Measurements from ENCODE around the gene ALKBH4.

DNA sequence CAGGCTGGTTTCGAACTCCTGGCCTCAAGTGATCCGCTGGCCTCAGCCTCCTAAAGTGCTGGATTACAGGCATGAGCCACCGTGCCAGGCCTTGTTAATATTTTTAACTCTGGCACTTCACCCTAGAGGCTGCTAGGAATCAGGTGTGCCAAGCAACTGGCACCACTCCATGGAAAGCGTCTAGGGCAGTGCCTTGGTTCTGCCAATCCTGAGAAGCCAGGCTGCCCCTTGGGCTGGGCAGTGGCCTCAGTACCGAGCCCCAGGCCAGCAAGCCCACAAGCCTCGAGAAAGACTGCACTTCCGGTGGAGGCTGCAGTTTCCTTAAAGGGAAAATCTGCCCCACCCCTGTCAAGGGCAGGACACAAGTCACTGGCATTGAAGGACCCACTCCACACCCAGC lies 11.3 kb downstream of the ALKBH4 start:
- TF ChIP-seq, protein P1, sequence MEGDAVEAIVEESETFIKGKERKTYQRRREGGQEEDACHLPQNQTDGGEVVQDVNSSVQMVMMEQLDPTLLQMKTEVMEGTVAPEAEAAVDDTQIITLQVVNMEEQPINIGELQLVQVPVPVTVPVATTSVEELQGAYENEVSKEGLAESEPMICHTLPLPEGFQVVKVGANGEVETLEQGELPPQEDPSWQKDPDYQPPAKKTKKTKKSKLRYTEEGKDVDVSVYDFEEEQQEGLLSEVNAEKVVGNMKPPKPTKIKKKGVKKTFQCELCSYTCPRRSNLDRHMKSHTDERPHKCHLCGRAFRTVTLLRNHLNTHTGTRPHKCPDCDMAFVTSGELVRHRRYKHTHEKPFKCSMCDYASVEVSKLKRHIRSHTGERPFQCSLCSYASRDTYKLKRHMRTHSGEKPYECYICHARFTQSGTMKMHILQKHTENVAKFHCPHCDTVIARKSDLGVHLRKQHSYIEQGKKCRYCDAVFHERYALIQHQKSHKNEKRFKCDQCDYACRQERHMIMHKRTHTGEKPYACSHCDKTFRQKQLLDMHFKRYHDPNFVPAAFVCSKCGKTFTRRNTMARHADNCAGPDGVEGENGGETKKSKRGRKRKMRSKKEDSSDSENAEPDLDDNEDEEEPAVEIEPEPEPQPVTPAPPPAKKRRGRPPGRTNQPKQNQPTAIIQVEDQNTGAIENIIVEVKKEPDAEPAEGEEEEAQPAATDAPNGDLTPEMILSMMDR (conservative IDR thresholded peaks at IDR 0.05) = no peak
- no peak for TF ChIP-seq ZFX (IDR thresholded peaks at IDR 0.05)
